ENCODE data around the gene TAF3.
A peak's percentile ranks its signal among the peaks of the same experiment; 100 is the strongest.

TAF3 gene

GRCh38 chr10:8049865-8050555, 231.7 kb downstream of the TAF3 start:
- TF ChIP-seq PAX5 (IDR thresholded peaks at IDR 0.05; ENCODE audit: insufficient read depth, low read length, severe bottlenecking) (no peak), SPI1 (IDR thresholded peaks at IDR 0.05; ENCODE audit: low read depth, low read length) (peak; percentile 23; the same call in 1 of the 2 replicates)
- DNase-seq (ENCODE audit: insufficient read length, low spot score) (no peak), FAIRE-seq (no peak)

GRCh38 chr10:8050556-8051108, 232.3 kb downstream of the TAF3 start:
- no peak for DNase-seq (ENCODE audit: insufficient read length, low spot score)
- no peak for TF ChIP-seq TAF1 (IDR thresholded peaks at IDR 0.05; ENCODE audit: low read depth, low read length)
- TF ChIP-seq POLR2AphosphoS5 (IDR thresholded peaks at IDR 0.05; ENCODE audit: low read depth, low read length) = no peak
- TF ChIP-seq POU2F2 (IDR thresholded peaks at IDR 0.05; ENCODE audit: low read depth, low read length) = no peak
- no peak for TF ChIP-seq POLR2A (IDR thresholded peaks at IDR 0.05; ENCODE audit: low read depth, low read length)
- TF ChIP-seq SPI1 (IDR thresholded peaks at IDR 0.05; ENCODE audit: low read depth, low read length) = no peak
- TF ChIP-seq PAX5 (IDR thresholded peaks at IDR 0.05; ENCODE audit: insufficient read depth, low read length, severe bottlenecking) = no peak
- FAIRE-seq = no peak

GRCh38 chr10:8051109-8051821, 233.0 kb downstream of the TAF3 start:
- no peak for DNase-seq (ENCODE audit: insufficient read length, low spot score)
- no peak for FAIRE-seq
- no peak for TF ChIP-seq SPI1 (IDR thresholded peaks at IDR 0.05; ENCODE audit: low read depth, low read length)
- TF ChIP-seq POLR2AphosphoS5 (IDR thresholded peaks at IDR 0.05; ENCODE audit: low read depth, low read length) = no peak
- TF ChIP-seq PAX5 (IDR thresholded peaks at IDR 0.05; ENCODE audit: insufficient read depth, low read length, severe bottlenecking) = no peak
- TF ChIP-seq POU2F2 (IDR thresholded peaks at IDR 0.05; ENCODE audit: low read depth, low read length) = no peak
- TF ChIP-seq TAF1 (IDR thresholded peaks at IDR 0.05; ENCODE audit: low read depth, low read length) = no peak
- no peak for TF ChIP-seq POLR2A (IDR thresholded peaks at IDR 0.05; ENCODE audit: low read depth, low read length)

- DNase-seq (ENCODE audit: insufficient read length, low spot score) = no peak
- no peak for FAIRE-seq
- TF ChIP-seq TAF1 (IDR thresholded peaks at IDR 0.05; ENCODE audit: low read depth, low read length) (no peak), POLR2AphosphoS5 (IDR thresholded peaks at IDR 0.05; ENCODE audit: low read depth, low read length) (no peak), PAX5 (IDR thresholded peaks at IDR 0.05; ENCODE audit: insufficient read depth, low read length, severe bottlenecking) (no peak), POLR2A (IDR thresholded peaks at IDR 0.05; ENCODE audit: low read depth, low read length) (no peak), POU2F2 (IDR thresholded peaks at IDR 0.05; ENCODE audit: low read depth, low read length) (no peak), SPI1 (IDR thresholded peaks at IDR 0.05; ENCODE audit: low read depth, low read length) (no peak)
Observed at GRCh38 chr10:8051851-8052257, 233.5 kb downstream of the TAF3 start.

GRCh38 chr10:8052341-8052955, 234.1 kb downstream of the TAF3 start:
- no peak for TF ChIP-seq TAF1 (IDR thresholded peaks at IDR 0.05; ENCODE audit: low read depth, low read length)
- TF ChIP-seq SPI1 (IDR thresholded peaks at IDR 0.05; ENCODE audit: low read depth, low read length) = no peak
- TF ChIP-seq POU2F2 (IDR thresholded peaks at IDR 0.05; ENCODE audit: low read depth, low read length) = no peak
- no peak for TF ChIP-seq POLR2AphosphoS5 (IDR thresholded peaks at IDR 0.05; ENCODE audit: low read depth, low read length)
- no peak for TF ChIP-seq PAX5 (IDR thresholded peaks at IDR 0.05; ENCODE audit: insufficient read depth, low read length, severe bottlenecking)
- no peak for TF ChIP-seq POLR2A (IDR thresholded peaks at IDR 0.05; ENCODE audit: low read depth, low read length)
- FAIRE-seq (no peak), DNase-seq (ENCODE audit: insufficient read length, low spot score) (no peak)

GRCh38 chr10:8052956-8053445, 234.7 kb downstream of the TAF3 start:
- TF ChIP-seq POLR2AphosphoS5 (IDR thresholded peaks at IDR 0.05; ENCODE audit: low read depth, low read length) = no peak
- no peak for TF ChIP-seq SPI1 (IDR thresholded peaks at IDR 0.05; ENCODE audit: low read depth, low read length)
- TF ChIP-seq TAF1 (IDR thresholded peaks at IDR 0.05; ENCODE audit: low read depth, low read length) = no peak
- no peak for TF ChIP-seq POU2F2 (IDR thresholded peaks at IDR 0.05; ENCODE audit: low read depth, low read length)
- TF ChIP-seq PAX5 (IDR thresholded peaks at IDR 0.05; ENCODE audit: insufficient read depth, low read length, severe bottlenecking) = no peak
- no peak for TF ChIP-seq POLR2A (IDR thresholded peaks at IDR 0.05; ENCODE audit: low read depth, low read length)
- FAIRE-seq = peak; percentile 13
- DNase-seq (ENCODE audit: insufficient read length, low spot score) = no peak

GRCh38 chr10:8053446-8054243, 235.3 kb downstream of the TAF3 start:
- FAIRE-seq (peak; percentile 96), DNase-seq (ENCODE audit: insufficient read length, low spot score) (peak; percentile 94)
- TF ChIP-seq POLR2A (IDR thresholded peaks at IDR 0.05; ENCODE audit: low read depth, low read length) (no peak), PAX5 (IDR thresholded peaks at IDR 0.05; ENCODE audit: insufficient read depth, low read length, severe bottlenecking) (peak; percentile 2)

GRCh38 chr10:8054244-8054493, 235.9 kb downstream of the TAF3 start:
- no peak for TF ChIP-seq SPI1 (IDR thresholded peaks at IDR 0.05; ENCODE audit: low read depth, low read length)
- TF ChIP-seq POLR2AphosphoS5 (IDR thresholded peaks at IDR 0.05; ENCODE audit: low read depth, low read length) = no peak
- TF ChIP-seq POLR2A (IDR thresholded peaks at IDR 0.05; ENCODE audit: low read depth, low read length) = no peak
- no peak for TF ChIP-seq POU2F2 (IDR thresholded peaks at IDR 0.05; ENCODE audit: low read depth, low read length)

More at GRCh38 chr10:8054244-8054493, 235.9 kb downstream of the TAF3 start:
- no peak for FAIRE-seq
- DNase-seq (ENCODE audit: insufficient read length, low spot score) = no peak
